G401.6 (cell line): ENCODE results near the gene ZNF474.
"Not testable (repeated sequence)": the region's sequence is repeated elsewhere in the genome, so short reads cannot be mapped to it uniquely, and the experiment has no call there.

Source experiments
- FAIRE-seq: peaks from 2 replicates; lab custom pipeline; 2012; peaks lifted over from hg19 to GRCh38; lab: Jason Lieb, UNC

ZNF474 gene

DNA sequence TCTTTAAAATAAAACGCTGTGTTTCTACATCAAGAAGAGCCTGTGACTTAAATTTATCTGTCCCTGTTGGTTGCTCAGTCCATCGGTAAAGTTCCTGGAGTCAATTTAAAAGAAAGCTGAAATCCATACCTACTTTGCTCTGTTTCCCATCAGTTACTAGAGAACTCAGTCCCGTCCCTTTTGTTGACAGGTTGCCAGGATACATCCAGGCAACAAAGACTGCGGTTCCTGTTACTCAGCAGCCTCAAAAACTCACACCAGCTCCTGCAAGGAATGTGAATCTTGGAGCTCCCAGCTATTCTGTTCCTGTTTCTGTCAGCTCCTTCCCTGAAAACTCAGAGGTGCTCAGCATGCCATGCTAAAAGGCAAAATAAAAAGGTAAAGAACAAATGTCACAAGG is at the start of gene ZNF474:
Gene ZNF474 (plus strand): TSS at position 241 of the 400 bp plus-strand sequence. CDS start 22,445 bp downstream, outside the sequence.
- FAIRE-seq, result no peak

- FAIRE-seq, result no peak
These were observed 47.8 kb upstream of the ZNF474 start for GRCh38 chr5:122081541-122081940.

GRCh38 chr5:122083535-122083934 is 45.8 kb upstream of the ZNF474 start:
- no peak for FAIRE-seq

DNA sequence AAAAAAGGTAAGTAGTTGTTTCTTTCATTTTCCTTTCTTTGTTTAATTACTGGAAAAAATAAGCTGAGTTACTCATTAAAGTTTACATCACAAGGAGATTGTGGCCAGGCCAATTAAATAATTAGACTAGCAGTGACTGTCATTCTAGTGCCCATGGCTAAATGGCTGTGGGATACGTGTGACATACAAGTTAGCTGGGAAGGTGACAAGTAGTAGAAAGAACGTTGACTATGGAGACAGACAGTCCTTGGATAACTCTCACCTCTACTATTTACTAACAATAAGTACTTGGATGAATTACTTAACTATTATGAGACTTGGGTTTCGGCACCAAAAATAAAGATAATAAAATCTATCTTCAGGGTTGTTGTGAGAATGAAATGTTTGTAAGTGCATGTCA is 44.3 kb upstream of the ZNF474 start:
- no peak for FAIRE-seq

- no peak for FAIRE-seq
These were observed 40.0 kb upstream of the ZNF474 start for GRCh38 chr5:122089096-122090013.

DNA sequence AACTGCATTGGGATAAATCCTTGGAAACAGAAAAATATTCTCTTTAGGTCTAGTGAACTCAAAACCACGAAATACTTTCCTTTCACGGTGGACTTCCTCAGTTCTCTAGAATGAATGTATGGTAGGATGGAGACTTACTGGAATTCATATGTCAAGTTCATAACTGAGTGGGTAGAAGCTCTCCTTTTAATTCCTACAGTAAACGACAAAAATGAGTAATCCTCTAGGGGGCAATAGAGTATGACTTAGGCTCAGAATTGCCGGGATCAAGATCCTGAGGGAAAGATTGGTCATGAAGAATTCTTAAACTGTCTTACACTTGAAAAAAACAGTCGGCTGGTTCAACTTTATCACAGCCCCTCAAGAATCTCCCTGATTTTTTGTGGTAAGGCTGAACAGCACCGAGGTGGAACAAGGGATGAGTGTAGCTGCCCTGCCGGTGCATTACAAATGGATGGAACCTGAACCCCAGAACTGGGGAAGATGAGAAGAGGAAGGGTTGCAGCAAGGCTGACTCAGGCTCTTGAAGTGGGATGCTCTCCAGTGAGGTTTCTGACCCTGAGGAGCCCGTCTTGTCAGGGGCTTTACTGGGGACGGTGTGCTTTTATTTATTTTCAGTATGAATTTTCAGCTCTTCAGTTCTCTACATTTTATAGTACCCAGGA is 37.3 kb upstream of the ZNF474 start:
- FAIRE-seq, result peak; percentile 11

GRCh38 chr5:122093415-122094180 is 35.7 kb upstream of the ZNF474 start:
- no peak for FAIRE-seq

DNA sequence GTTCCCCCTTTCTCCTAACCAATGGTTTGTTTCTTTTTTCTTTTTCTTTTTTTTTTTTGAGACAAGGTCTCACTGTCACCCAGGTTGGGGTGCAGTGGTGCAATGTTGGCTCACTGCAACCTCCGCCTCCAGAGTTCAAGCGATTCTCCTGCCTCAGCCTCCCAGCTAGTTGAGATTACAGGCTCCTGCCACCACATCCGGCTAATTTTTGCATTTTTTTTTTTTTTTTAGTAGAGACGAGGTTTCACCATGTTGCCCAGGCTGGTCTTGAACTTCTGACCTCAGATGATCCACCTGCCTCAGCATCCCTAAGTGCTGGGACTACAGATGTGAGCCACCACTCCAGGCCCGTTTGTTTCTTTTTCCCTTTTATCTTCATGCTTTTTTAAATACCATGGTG is 35.1 kb upstream of the ZNF474 start:
- FAIRE-seq, result not testable (repeated sequence)

- FAIRE-seq, result no peak
These were observed 34.2 kb upstream of the ZNF474 start for GRCh38 chr5:122095158-122095557.

GRCh38 chr5:122097391-122097790 is 32.0 kb upstream of the ZNF474 start:
- FAIRE-seq, result no peak

- FAIRE-seq, result no peak
These were observed 30.1 kb upstream of the ZNF474 start for GRCh38 chr5:122099060-122099790.

GRCh38 chr5:122101636-122102285 is 27.6 kb upstream of the ZNF474 start:
- FAIRE-seq, result peak; percentile 77

- FAIRE-seq, result no peak
These were observed 26.5 kb upstream of the ZNF474 start for GRCh38 chr5:122102825-122103224.

DNA sequence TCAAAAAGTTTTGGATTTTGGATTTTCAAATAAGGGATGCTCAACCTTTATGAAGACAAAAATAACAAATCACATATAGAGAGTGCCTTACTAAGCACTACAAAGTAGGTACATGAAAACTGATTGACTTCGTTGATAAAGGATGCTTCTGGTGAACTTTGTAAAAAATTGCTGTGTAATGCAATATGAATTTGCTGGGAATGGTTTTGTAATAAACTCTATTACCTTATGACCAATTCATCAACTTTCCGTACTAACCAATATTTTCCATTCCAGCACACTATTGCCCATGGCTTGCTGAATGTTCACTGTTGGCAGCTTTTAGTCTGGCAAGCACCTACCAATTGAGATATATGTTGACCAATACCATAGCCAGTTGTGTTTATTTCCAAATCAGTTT is 23.4 kb upstream of the ZNF474 start:
- FAIRE-seq, result no peak

DNA sequence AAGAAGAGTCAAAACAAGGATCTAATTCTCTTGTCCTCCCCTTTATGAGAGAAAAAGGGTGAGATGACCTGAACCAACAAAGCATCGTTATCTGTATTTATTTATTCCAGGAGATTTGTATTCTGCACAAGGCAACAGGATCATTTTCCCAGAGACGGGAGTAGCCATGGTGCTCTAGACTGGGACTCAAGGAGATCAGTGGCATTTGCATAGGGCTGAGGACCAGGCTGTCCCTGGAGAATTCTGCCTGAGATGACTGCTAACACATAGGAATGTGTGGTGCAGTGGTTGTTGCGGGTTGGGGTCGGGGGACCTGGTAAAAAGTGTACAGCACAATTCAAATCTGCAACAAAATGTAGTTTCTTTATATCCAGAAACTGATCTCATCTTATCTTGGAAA is 22.3 kb upstream of the ZNF474 start:
- no peak for FAIRE-seq

DNA sequence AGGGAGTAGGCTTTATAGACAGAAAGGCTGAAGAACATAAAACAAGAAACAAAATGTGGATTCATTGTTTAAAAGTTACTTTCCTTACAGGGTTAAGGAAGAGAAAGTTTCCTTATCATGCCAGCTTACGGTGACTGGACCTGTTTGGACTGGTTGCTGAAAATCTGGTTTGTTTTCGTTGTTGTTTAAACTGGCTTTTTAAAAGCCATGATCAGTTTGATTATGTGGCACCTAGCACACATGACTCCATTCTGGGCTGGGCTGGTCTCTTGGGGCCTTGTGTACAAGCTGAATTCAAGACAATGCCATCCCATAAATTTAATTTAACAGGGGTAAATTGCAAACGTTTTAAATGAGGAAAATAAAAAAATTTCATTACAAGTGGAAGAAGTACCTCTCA is 18.4 kb upstream of the ZNF474 start:
- no peak for FAIRE-seq

DNA sequence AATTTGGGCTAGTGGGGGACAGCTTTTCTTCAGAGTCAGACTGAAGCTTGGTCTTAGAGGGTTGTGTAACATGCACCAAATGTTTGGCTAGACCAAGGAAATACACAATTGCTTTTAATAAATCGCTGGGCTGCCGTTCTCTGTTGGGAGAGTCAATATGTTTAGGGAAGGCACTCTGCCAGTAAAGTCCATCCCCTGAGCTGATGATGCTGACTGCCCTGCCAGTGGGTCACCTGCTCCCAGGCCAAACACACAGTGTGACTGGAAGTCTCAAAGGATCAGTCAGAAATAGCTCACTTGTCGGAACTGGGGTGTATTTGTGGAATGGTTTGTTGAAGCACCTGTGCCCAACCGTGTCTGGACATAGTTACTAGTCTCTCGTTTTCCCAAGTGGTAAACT is 17.9 kb upstream of the ZNF474 start:
- FAIRE-seq, result no peak

DNA sequence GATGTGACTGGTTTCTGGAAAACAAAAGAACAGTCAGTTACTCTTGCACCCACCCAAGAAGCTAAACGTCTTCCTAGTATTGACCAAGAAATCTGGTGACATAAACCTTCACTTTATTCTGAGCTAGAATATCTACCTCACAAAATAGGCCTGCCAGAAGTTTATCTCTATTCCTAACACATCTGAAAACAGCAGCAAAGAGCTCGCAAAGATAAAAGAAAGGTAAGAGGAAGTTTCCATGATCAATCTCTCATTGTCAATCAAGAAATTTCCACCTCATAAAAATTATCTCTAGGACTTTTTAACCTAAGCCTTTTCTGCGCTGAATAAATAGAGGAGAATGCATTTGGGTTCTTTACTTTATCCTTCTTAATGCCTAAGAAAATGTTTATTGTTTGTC is 17.3 kb upstream of the ZNF474 start:
- no peak for FAIRE-seq

GRCh38 chr5:122112733-122113558 is 16.4 kb upstream of the ZNF474 start:
- no peak for FAIRE-seq

GRCh38 chr5:122114501-122114900 is 14.8 kb upstream of the ZNF474 start:
- FAIRE-seq, result no peak
